ENCODE measurements around the gene UCHL3. TPM values are rescaled to one million over a fixed set of nuclear protein-coding genes. Genes with fewer than 3 reads are reported as not detected.
A peak's percentile ranks its signal among the peaks of the same experiment; 100 is the strongest.

UCHL3 gene
- total and polyA plus RNA-seq, 10 of the 15 experiments (the other 5 are each of a cell fraction or from before 2014, with no cell fraction given): 52.5 to 179 (median 104) TPM

- Histone ChIP-seq H3K36me3 (ENCODE audit: control insufficient read depth in 2 of 2, insufficient read depth in 2 of 2, low read length in 1 of 2) (no peaks in the 10 kb centered on the region), H3K27me3 (replicated peaks in 1 of 2; ENCODE audit: control insufficient read depth in 2 of 2, insufficient read depth in 2 of 2, low read length in 1 of 2) (no peaks in the 10 kb centered on the region), H3K4me3 (no peak overlapping the region), H3K79me2 (ENCODE audit: control insufficient read depth, insufficient read depth, low read length) (no peaks in the 10 kb centered on the region), H3K27ac (ENCODE audit: control insufficient read depth, insufficient read depth) (no peak overlapping the region), H3K4me2 (ENCODE audit: control insufficient read depth, insufficient read depth) (no peak overlapping the region), H3K4me1 (ENCODE audit: control insufficient read depth, insufficient read depth, low read length) (no peaks in the 10 kb centered on the region), H2AFZ (ENCODE audit: control insufficient read depth, low read depth, low read length) (no peak overlapping the region; the same call in 1 of the 2 replicates), H4K20me1 (ENCODE audit: control insufficient read depth, insufficient read depth) (no peaks in the 10 kb centered on the region), H3K9ac (ENCODE audit: control insufficient read depth, insufficient read depth, low read length) (no peak overlapping the region), H3K9me3 (replicated peaks; ENCODE audit: control insufficient read depth, insufficient read depth, low read length) (peaks cover 8% of the 10 kb centered on the region; the same call in 2 of the 3 replicates)
- in situ Hi-C loops (cut with MboI): no loop called here
- BruUV-seq (replicated peaks): no TSS peak
- FAIRE-seq (peak; percentile 52), ATAC-seq (no peak), DNase-seq (ENCODE audit: low read depth, low spot score) (no peak)
- ChIA-PET POLR2A (interaction anchor here (0.6 kb wide), 1 partner anchor 142 kb away, joined by 5 read pairs; no protein-coding TSS in a partner anchor), SMC1A (ENCODE audit: uncharacterized antibody, unreplicated experiment) (no interaction called here), CTCF (interaction anchor here (1.4 kb wide), 2 partner anchors 8 to 12 kb away, joined by 3 to 4 read pairs; no protein-coding TSS in a partner anchor), RAD21 (ENCODE audit: unreplicated experiment) (no interaction called here)
- intact Hi-C loops (cut with micrococcal nuclease; ENCODE audit: unreplicated experiment): no loop called here
- TF ChIP-seq CBX3 (IDR thresholded peaks at IDR 0.05; ENCODE audit: borderline replicate concordance, low read depth) (no peak), ATF2 (IDR thresholded peaks at IDR 0.05; ENCODE audit: low read length) (no peak), SPI1 (IDR thresholded peaks at IDR 0.05; ENCODE audit: borderline replicate concordance, insufficient read depth, low read depth, low read length) (peak; percentile 12; the same call in 1 of the 2 replicates)
- WGBS (ENCODE audit: insufficient coverage, insufficient replicate concordance, low lambda C conversion rate, missing lambda C conversion rate): 5% methylated on average over 3 of the region's 3 CpGs
These were observed 27.6 kb upstream of the UCHL3 start for GRCh38 chr13:75521956-75522355.

- ChIA-PET RAD21 (ENCODE audit: unreplicated experiment) (interaction anchor here (1.2 to 1.3 kb wide), 2 partner anchors 18 to 48 kb away, joined by 3 to 4 read pairs; partner anchors contain the start of gene TBC1D4), POLR2A (interaction anchor here (1.5 kb wide), 1 partner anchor 17 kb away, joined by 3 read pairs; no protein-coding TSS in a partner anchor), CTCF (interaction anchor here (0.6 to 1.0 kb wide), 2 partner anchors 36 to 44 kb away, joined by 3 read pairs; no protein-coding TSS in a partner anchor), SMC1A (ENCODE audit: uncharacterized antibody, unreplicated experiment) (interaction anchor here (0.6 to 2.9 kb wide), 3 partner anchors 11 to 41 kb away, joined by 3 to 14 read pairs (median 9); no protein-coding TSS in a partner anchor)
- in situ Hi-C loops (cut with MboI) (no loop called here), intact Hi-C loops (cut with micrococcal nuclease; ENCODE audit: unreplicated experiment) (loop anchor here (2.0 kb wide), 1 partner anchor 16 kb away; no protein-coding TSS in a partner anchor)
- no peak overlapping the region for H2AFZ ChIP-seq (ENCODE audit: control insufficient read depth, low read depth, low read length)
- no peak for DNase-seq (ENCODE audit: low read depth, low spot score)
- peaks cover 1% of the 10 kb centered on the region for H3K79me2 ChIP-seq (ENCODE audit: control insufficient read depth, insufficient read depth, low read length)
- no peaks in the 10 kb centered on the region for H3K27me3 ChIP-seq (replicated peaks in 1 of 2; ENCODE audit: control insufficient read depth in 2 of 2, insufficient read depth in 2 of 2, low read length in 1 of 2)
- no peak overlapping the region for H3K4me2 ChIP-seq (ENCODE audit: control insufficient read depth, insufficient read depth)
- FAIRE-seq: peak; percentile 80
- no peak overlapping the region for H3K27ac ChIP-seq (ENCODE audit: control insufficient read depth, insufficient read depth)
- peak; percentile 75 for ATAC-seq
- H3K4me3 ChIP-seq: no peak overlapping the region
- H3K9me3 ChIP-seq (replicated peaks; ENCODE audit: control insufficient read depth, insufficient read depth, low read length): no peaks in the 10 kb centered on the region; the same call in 2 of the 3 replicates
- TF ChIP-seq ZNF24 (IDR thresholded peaks at IDR 0.05) (no peak), EED (IDR thresholded peaks at IDR 0.05; ENCODE audit: low read depth) (no peak), NFIC (IDR thresholded peaks at IDR 0.05; ENCODE audit: low read depth, low read length) (0 out of 2 replicates have a peak, but pooled peaks have one; percentile 9), POLR2AphosphoS5 (IDR thresholded peaks at IDR 0.05; ENCODE audit: low read length) (no peak)
- BruUV-seq (replicated peaks): no TSS peak
- H4K20me1 ChIP-seq (ENCODE audit: control insufficient read depth, insufficient read depth): peaks cover 3% of the 10 kb centered on the region; the same call in 1 of the 2 replicates
- peaks cover 5% of the 10 kb centered on the region; the same call in 1 of the 2 replicates for H3K4me1 ChIP-seq (ENCODE audit: control insufficient read depth, insufficient read depth, low read length)
- H3K9ac ChIP-seq (ENCODE audit: control insufficient read depth, insufficient read depth, low read length): no peak overlapping the region
- peaks cover 0 to 7% of the 10 kb centered on the region in 2 experiments; a peak in 3 of 4 replicates for H3K36me3 ChIP-seq (ENCODE audit: control insufficient read depth in 2 of 2, insufficient read depth in 2 of 2, low read length in 1 of 2)
These were observed 19.0 kb upstream of the UCHL3 start for GRCh38 chr13:75530549-75530961.
